Measurements from ENCODE around the gene CUBN.

DNA sequence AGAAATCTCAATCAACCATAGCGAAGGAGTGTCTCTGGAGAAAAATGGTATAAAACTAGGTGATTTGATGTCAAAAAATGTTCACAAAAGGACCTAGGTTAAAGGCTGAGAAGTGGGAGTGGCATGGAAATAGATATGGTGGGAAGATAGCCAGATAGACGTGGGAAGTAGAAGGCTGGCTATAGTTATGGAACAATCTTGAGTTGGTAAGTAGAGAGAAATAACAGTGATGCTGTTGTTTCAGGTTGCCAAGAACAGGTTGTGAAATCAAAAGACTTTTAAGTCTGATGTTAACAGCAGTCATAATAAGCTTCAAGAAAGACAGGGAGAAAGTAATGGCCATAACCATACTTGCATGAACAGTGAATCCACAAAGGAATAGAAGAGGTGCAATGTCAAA is 206.3 kb downstream of the CUBN start:
- no peak for TF ChIP-seq EZH2 (IDR thresholded peaks at IDR 0.05; ENCODE audit: insufficient read depth, poor library complexity, severe bottlenecking)
- TF ChIP-seq EZH2phosphoT487 (IDR thresholded peaks at IDR 0.05; ENCODE audit: insufficient read depth, low read depth) = no peak
